Neural cell (in vitro differentiated cells): ENCODE results near the gene NOL11.

Experiments used
- EP300 ChIP-seq: fragments of 450-650 bp; conservative IDR thresholded peaks from 2 replicates; pipeline ENCODE4 v1.6.1; 2014; ENCODE audit warnings: antibody characterized with exemption, mild to moderate bottlenecking, moderate library complexity; ENCODE audit not compliant: poor library complexity, severe bottlenecking
- EZH2 ChIP-seq: fragments of 200-600, 300-800 bp; shearing (Covaris generic), sonication (generic); IDR thresholded peaks from 2 replicates; pipeline ENCODE4 v1.6.1; 2014; ENCODE audit warnings: antibody characterized with exemption, low read length, borderline replicate concordance, mild to moderate bottlenecking; ENCODE audit not compliant: insufficient read depth, poor library complexity, severe bottlenecking
- MXI1 ChIP-seq: fragments of 450-650 bp; conservative IDR thresholded peaks from 2 replicates; pipeline ENCODE4 v1.6.1; 2014; ENCODE audit warnings: antibody characterized with exemption, mild to moderate bottlenecking; ENCODE audit not compliant: poor library complexity, severe bottlenecking
- POLR2AphosphoS5 ChIP-seq: IDR thresholded peaks from 2 replicates; pipeline ENCODE4 v1.6.1; 2012
- RAD21 ChIP-seq: fragments of 450-650 bp; conservative IDR thresholded peaks from 2 replicates; pipeline ENCODE4 v1.6.1; 2014; ENCODE audit warnings: antibody characterized with exemption, mild to moderate bottlenecking, moderate library complexity
- SMC3 ChIP-seq: fragments of 450-650 bp; conservative IDR thresholded peaks from 2 replicates; pipeline ENCODE4 v1.6.1; 2014; ENCODE audit warnings: antibody characterized with exemption, mild to moderate bottlenecking, moderate library complexity; ENCODE audit not compliant: poor library complexity
- TAF1 ChIP-seq: IDR thresholded peaks from 2 replicates; pipeline ENCODE4 v1.6.1; 2012; ENCODE audit warnings: low read depth
- TF ChIP-seq, protein P1 (sequence below): fragments of 450-650 bp; IDR thresholded peaks from 2 replicates; pipeline ENCODE4 v1.5.1; 2014; ENCODE audit warnings: antibody characterized with exemption, mild to moderate bottlenecking, moderate library complexity; ENCODE audit not compliant: poor library complexity, severe bottlenecking
- TF ChIP-seq, protein P2 (sequence below): IDR thresholded peaks from 2 replicates; pipeline ENCODE4 v1.6.1; 2012; ENCODE audit warnings: borderline replicate concordance

DNA sequence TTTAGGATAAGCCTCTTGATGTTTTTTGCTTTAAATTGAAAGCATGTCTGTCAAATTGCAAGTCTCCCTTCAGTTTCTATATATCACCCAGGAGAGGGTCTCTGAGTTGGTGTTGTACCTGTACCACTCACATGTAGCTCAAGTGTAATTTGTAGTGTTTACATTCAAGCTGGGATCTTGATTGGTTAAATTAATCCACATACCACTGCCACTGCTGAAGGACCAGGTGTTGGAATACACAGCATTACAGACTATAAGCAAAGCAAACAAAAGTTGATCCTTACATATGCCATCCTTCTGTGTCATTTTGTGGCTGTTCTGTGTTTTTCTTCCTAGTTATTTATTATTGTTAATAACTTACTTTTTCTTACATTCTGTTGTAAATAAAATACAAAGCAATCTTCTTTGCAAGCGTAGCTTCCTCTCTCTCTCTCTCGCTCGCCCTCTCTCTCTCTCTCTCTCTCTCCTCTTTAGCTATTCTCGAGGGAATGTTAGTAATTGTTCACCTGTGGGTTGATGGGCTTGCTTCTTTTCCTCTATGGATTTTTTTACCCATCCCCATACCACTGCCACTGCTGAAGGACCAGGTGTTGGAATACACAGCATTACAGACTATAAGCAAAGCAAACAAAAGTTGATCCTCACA, 20.8 kb upstream of the NOL11 start:
- TF ChIP-seq, protein P1, sequence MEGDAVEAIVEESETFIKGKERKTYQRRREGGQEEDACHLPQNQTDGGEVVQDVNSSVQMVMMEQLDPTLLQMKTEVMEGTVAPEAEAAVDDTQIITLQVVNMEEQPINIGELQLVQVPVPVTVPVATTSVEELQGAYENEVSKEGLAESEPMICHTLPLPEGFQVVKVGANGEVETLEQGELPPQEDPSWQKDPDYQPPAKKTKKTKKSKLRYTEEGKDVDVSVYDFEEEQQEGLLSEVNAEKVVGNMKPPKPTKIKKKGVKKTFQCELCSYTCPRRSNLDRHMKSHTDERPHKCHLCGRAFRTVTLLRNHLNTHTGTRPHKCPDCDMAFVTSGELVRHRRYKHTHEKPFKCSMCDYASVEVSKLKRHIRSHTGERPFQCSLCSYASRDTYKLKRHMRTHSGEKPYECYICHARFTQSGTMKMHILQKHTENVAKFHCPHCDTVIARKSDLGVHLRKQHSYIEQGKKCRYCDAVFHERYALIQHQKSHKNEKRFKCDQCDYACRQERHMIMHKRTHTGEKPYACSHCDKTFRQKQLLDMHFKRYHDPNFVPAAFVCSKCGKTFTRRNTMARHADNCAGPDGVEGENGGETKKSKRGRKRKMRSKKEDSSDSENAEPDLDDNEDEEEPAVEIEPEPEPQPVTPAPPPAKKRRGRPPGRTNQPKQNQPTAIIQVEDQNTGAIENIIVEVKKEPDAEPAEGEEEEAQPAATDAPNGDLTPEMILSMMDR: no peak
- no peak for TF ChIP-seq RAD21
- TF ChIP-seq POLR2AphosphoS5: no peak
- TF ChIP-seq, protein P2, sequence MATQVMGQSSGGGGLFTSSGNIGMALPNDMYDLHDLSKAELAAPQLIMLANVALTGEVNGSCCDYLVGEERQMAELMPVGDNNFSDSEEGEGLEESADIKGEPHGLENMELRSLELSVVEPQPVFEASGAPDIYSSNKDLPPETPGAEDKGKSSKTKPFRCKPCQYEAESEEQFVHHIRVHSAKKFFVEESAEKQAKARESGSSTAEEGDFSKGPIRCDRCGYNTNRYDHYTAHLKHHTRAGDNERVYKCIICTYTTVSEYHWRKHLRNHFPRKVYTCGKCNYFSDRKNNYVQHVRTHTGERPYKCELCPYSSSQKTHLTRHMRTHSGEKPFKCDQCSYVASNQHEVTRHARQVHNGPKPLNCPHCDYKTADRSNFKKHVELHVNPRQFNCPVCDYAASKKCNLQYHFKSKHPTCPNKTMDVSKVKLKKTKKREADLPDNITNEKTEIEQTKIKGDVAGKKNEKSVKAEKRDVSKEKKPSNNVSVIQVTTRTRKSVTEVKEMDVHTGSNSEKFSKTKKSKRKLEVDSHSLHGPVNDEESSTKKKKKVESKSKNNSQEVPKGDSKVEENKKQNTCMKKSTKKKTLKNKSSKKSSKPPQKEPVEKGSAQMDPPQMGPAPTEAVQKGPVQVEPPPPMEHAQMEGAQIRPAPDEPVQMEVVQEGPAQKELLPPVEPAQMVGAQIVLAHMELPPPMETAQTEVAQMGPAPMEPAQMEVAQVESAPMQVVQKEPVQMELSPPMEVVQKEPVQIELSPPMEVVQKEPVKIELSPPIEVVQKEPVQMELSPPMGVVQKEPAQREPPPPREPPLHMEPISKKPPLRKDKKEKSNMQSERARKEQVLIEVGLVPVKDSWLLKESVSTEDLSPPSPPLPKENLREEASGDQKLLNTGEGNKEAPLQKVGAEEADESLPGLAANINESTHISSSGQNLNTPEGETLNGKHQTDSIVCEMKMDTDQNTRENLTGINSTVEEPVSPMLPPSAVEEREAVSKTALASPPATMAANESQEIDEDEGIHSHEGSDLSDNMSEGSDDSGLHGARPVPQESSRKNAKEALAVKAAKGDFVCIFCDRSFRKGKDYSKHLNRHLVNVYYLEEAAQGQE: no peak
- TF ChIP-seq EZH2: no peak
- no peak for TF ChIP-seq SMC3
- TF ChIP-seq EP300: no peak
- no peak for TF ChIP-seq MXI1
- TF ChIP-seq TAF1: no peak
